GM21619 (cell line): ENCODE data around the gene ZNF184.
"Not testable (repeated sequence)": the region's sequence is repeated elsewhere in the genome, so short reads cannot be mapped to it uniquely, and the experiment has no call there.

Experiments used
- ATAC-seq: cut with Tn5 transposase; IDR thresholded peaks from one replicate; pipeline ENCODE4 v1.9.1; 2021; ENCODE audit not compliant: unreplicated experiment

ZNF184 gene

DNA sequence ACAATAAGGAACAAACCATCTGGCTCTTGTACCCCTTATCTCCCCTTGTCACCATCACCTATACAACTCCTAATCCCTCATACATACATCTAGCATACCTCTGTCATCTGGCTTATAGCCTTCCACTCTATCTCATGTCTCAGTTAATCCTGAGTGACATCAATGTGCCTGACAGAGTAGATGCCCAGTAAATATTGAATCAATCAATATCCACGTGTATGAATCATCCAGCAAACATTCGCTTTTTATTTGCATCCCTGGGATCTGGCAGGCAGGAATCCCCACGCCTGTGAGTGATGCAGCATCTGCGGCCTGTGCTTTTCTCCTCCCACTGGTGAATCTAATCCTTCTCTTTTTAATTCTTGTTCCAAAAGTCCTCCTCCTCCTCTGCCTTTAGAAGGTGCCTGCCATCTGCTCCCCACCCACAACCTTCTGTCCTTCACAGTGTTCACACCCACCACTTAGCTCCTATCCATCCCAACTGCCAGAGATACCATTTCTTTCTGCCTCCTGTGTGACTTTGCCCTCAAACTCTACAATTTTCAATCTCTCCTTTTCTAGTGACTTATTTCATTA, 46.8 kb downstream of the ZNF184 start:
- no peak for ATAC-seq

DNA sequence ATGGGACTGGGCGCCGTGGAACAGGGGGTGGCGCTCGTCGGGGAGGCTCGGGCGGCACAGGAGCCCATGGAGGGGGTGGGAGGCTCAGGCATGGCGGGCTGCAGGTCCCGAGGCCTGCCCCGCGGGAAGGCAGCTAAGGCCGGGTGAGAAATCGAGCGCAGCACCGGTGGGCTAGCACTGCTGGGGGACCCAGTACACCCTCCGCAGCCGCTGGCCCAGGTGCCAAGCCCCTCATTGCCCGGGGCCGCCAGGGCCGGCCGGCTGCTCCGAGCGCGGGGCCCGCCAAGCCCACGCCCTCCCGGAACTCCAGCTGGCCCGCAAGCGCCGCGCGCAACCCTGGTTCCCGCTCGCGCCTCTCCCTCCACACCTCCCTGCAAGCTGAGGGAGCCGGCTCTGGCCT, 48.1 kb downstream of the ZNF184 start:
- ATAC-seq: not testable (repeated sequence)

DNA sequence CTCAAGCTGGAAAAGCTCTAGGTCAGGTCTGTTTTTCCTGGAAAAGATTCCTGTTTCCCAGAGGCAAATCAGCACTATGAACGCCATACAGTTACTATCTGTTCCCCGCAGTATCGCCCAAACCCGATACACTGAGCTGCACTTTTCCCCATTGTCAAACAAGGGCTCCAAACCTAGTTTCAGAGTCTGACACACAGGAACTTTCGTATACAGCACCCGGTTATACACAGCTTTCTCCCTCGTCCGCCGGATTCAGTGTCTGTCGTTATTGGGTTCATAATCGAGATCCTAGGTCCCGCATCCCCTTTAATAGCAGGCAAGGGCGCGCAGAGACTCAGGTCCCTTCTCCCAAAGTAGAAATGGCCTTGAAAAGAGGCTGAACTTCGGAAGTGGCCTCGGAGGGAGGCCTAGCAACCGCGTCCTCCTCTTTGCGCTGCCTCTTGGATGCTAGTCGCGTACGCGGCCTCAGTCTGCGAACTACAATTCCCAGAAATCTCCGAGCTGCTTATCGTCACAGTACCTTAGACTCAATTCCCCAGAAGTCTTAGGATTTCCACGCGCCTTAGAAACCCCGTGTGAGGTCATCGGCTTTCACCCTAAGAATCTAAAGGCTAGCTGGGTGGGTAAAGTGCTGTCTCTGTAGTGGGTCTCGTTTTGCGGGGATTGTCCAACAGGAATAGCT, 50.1 kb downstream of the ZNF184 start:
- ATAC-seq: no peak

DNA sequence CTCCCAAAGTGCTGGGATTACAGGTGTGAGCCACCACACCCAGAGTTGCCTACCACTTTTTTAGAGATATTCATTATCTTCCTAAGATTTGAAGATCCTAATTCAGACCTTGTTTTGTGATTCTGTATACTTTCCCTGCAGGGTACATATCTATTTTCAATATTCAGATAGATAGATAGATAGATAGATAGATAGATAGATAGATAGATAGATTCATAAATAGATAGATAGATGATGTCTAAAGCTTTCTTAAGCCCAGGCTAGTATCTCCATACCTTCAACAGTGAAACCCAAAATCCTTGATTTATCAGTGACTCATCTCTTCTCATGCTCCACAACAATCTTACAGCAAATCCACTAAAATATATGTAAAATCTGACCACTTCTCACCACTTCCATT, 53.5 kb downstream of the ZNF184 start:
- no peak for ATAC-seq

DNA sequence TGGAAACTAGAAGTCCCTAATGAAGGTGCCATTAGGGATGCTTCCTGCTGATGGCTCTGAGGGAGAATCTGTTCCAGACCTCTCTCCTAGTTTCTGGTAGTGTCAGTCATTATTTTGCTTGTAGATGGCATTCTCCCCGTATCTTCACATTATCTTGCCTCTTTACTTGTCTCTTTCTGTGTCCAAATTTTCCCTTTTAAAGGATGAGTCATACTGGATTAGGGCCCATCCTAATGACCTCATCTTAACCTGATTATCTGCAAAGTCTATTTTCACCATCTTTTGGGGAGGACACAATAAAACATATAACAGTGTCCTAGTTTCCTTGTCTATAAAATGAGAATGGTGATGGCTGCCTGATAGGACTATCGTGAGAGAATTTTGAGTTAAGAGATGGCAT, 57.0 kb downstream of the ZNF184 start:
- no peak for ATAC-seq

DNA sequence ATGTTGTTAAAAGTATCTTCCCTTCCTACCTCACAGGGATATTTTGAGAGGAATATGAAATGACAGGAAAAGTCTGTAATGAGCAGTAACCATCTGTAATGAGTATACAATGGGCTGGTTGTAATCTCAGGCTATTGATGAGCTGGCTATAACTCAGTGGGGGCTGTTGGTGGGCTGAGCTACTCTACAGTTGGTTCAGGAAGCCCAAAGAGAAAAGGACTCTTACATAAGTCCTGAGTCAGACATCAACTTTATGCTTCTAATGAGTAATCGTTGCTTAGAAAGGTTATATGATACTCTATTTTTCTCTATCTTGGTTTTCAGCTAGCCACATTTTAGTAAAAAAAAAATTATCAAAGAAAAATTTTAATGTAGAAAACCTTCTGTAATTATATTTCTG, 57.9 kb downstream of the ZNF184 start:
- no peak for ATAC-seq

DNA sequence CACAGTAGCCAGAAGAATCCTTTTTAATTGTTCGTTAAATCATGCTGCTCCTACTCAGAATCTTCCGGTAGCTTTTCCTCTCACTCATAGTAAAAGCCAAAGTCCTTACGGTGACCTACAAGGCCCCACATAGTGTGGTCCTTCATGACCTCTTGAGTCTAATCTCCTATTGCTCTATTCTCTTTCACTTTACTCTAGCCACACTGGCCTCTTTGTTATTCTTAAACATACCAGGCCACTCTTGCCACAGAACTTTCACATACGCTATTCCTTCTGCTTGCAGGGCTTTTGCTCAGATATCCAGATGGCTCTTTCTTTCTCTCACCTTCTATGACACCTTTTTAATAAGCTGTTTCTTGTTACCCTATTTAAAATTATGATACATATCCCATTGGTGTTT, 58.6 kb downstream of the ZNF184 start:
- no peak for ATAC-seq

DNA sequence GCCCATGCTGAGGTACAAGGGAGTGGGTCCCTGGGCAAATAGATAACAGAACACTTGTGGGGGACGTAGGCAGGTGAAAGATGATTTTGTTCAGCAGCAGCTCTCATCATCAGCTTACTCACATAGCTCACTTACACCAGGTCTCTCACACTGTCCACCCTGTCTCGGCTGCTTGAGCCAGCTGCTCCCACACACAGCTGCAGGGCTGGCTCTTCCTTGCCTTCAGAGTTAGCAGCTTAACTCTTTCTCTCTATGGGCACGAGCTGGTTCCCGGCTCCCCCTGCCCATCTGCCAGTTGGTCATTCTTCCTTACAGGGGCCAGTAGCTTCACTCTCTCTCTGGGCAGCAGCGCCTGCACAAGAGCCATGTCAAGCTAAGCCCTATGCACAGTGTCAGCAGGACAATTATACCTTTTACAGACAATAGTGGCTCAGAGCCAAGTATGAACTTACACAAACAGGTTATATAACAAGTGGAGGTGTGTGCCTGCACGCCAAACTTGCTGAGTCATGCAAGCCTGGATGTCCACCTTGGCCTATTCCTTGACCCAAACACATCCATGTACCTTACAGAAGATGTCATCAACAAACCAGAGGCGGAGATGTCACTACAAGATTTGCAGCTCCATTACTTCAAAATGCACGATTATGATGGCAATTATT, 65.6 kb downstream of the ZNF184 start:
- ATAC-seq: no peak

DNA sequence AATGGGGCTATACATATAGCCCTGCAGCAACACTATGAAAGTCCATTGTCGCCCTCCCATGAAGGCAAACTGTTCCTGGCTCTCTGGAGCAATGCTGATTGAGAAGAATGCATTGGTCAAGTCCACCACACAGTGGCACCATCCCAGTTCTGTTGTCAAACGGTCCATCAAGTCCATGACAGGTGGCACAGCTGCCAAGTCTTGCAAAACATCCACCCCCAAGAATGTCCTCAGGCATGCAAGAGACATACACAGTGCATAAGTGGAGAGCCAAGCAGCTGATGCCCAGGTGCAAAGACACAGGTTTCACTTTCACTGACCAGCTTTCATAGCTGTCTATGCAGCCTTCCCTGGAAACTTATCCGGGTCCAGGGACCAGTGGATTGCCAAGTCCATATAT, 66.8 kb downstream of the ZNF184 start:
- ATAC-seq: no peak

DNA sequence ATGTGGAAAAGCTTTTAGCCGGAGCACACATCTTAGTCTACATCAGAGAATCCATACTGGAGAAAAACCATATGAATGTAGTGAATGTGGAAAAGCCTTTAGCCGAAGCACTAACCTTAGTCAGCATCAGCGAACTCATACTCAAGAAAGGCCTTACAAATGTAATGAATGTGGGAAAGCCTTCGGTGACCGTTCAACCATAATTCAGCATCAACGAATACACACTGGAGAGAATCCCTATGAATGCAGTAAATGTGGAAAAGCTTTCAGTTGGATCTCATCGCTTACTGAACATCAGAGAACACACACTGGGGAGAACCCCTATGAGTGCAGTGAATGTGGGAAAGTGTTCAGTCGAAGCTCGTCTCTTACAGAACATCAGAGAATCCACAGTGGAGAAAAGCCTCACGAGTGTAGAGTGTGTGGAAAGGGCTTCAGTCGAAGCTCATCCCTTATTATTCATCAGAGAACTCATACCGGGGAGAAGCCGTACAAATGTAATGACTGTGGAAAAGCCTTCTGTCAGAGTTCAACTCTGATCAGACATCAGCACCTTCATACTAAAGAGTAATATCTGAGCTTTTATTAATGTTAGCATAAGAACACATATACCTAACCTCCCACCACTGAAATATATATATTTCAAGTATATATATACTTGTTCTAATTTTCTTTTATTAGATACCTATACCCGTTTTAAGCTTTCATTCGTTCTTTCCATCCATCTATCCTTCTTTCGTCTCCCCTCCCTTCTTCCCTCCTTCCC, 71.8 kb downstream of the ZNF184 start:
- no peak for ATAC-seq
